HepG2 (cell line): ENCODE data around the gene PSAP. TPM values are rescaled to one million over a fixed set of nuclear protein-coding genes. Genes with fewer than 3 reads are reported as not detected.
A peak's percentile ranks its signal among the peaks of the same experiment; 100 is the strongest.

Experiments
- BORCS8-MEF2B ChIP-seq: sonication (generic); formaldehyde crosslinking; IDR thresholded peaks from 2 replicates; pipeline ENCODE4 v1.8.0; 2022; ENCODE audit warnings: mild to moderate bottlenecking, missing genetic modification reagents
- CHD2 ChIP-seq: IDR thresholded peaks from 2 replicates; pipeline ENCODE4 v1.6.1; 2011; ENCODE audit warnings: low read depth, low read length, improper control_type of control experiment
- ELF1 ChIP-seq: sonication (generic); formaldehyde crosslinking; IDR thresholded peaks from 2 replicates; pipeline ENCODE4 v1.4.0; 2020; ENCODE audit warnings: missing genetic modification reagents
- FOXK1 ChIP-seq: sonication (generic); formaldehyde crosslinking; IDR thresholded peaks from 2 replicates; pipeline ENCODE4 v1.4.0; 2020; ENCODE audit warnings: low read depth, missing genetic modification reagents, borderline replicate concordance
- GABPA ChIP-seq, 2 experiments: IDR thresholded peaks; 2 replicates each; pipeline ENCODE4 v1.6.1; 2011 to 2016; ENCODE audit warnings: low read depth in 2 of 2, low read length in 1 of 2, missing biosample characterization in 1 of 2, missing genetic modification characterization in 1 of 2
- HNF1A ChIP-seq, 2 experiments: sonication (generic) in 1 of 2; formaldehyde crosslinking in 1 of 2; IDR thresholded peaks; 2 replicates each; pipeline versions ENCODE4 v1.4.0 to v1.6.1; 2016 to 2020; ENCODE audit warnings: borderline replicate concordance in 1 of 2, low read depth in 1 of 2, mild to moderate bottlenecking in 1 of 2, missing genetic modification reagents in 1 of 2
- HNRNPH1 ChIP-seq: fragments of 200-400 bp; formaldehyde crosslinking; optimal IDR thresholded peaks from 2 replicates; pipeline ENCODE3; 2017; ENCODE audit warnings: mild to moderate bottlenecking, low read depth, low read length
- KLF16 ChIP-seq, 2 experiments: sonication (generic) in 1 of 2; formaldehyde crosslinking in 1 of 2; IDR thresholded peaks; 2 replicates each; pipeline versions ENCODE4 v1.6.1 to v1.8.0; 2016 to 2023; ENCODE audit warnings: missing genetic modification reagents in 2 of 2, missing compliant biosample characterization in 1 of 2
- MAZ ChIP-seq, 2 experiments: sonication (generic) in 1 of 2; formaldehyde crosslinking in 1 of 2; IDR thresholded peaks; 2 replicates each; pipeline versions ENCODE4 v1.5.0 to v1.6.1; 2012 to 2020; ENCODE audit warnings: low read depth in 2 of 2, mild to moderate bottlenecking in 2 of 2, borderline replicate concordance in 1 of 2, improper control_type of control experiment in 1 of 2, low read length in 1 of 2, missing genetic modification reagents in 1 of 2, moderate library complexity in 1 of 2
- PAWR ChIP-seq: sonication (generic); formaldehyde crosslinking; IDR thresholded peaks from 2 replicates; pipeline ENCODE4 v1.4.0; 2020; ENCODE audit warnings: missing genetic modification reagents, mild to moderate bottlenecking, borderline replicate concordance
- REXO4 ChIP-seq: sonication (generic); formaldehyde crosslinking; IDR thresholded peaks from 2 replicates; pipeline ENCODE4 v1.8.0; 2022; ENCODE audit warnings: missing genetic modification reagents, mild to moderate bottlenecking, borderline replicate concordance
- ZBTB39 ChIP-seq: sonication (generic); formaldehyde crosslinking; IDR thresholded peaks from 2 replicates; pipeline ENCODE4 v1.5.0; 2020; ENCODE audit warnings: missing genetic modification reagents
- ZBTB42 ChIP-seq: sonication (generic); formaldehyde crosslinking; IDR thresholded peaks from 2 replicates; pipeline ENCODE4 v1.5.0; 2020; ENCODE audit warnings: mild to moderate bottlenecking, missing genetic modification reagents
- ZEB1 ChIP-seq: IDR thresholded peaks from 2 replicates; pipeline ENCODE4 v1.6.1; 2012; ENCODE audit warnings: mild to moderate bottlenecking, low read depth, inconsistent platforms; ENCODE audit not compliant: insufficient replicate concordance
- ZGPAT ChIP-seq: IDR thresholded peaks from 2 replicates; pipeline ENCODE4 v1.6.1; 2016; ENCODE audit warnings: mild to moderate bottlenecking
- ZNF564 ChIP-seq: sonication (generic); formaldehyde crosslinking; IDR thresholded peaks from 2 replicates; pipeline ENCODE4 v1.8.1; 2023; ENCODE audit warnings: mild to moderate bottlenecking, missing genetic modification reagents
- polyA plus RNA-seq, 8 experiments: library from polyadenylated mRNA; depleted of rRNA in 3 of 8; stranded (reverse) in 7 of 8; unstranded in 1 of 8; fragments of >200 nt; fragmentation: Illumina TruSeq in 4 of 8; extraction: Trizol in 4 of 8; gene quantifications; 2 replicates each; pipeline versions ENCODE4 v1.2.1 to v1.2.3, GENCODE V29; 2011 to 2016; ENCODE audit warnings: low read depth in 4 of 8, missing spikeins in 1 of 8, mixed read lengths in 1 of 8; ENCODE audit not compliant: insufficient read depth in 1 of 8
- total RNA-seq, 5 experiments: library from RNA; depleted of rRNA; stranded (reverse); fragments of >200 nt; fragmentation: Illumina TruSeq; extraction: Trizol; gene quantifications; 2 replicates each; pipeline ENCODE4 v1.2.3, GENCODE V29; 2016; ENCODE audit warnings: low read depth in 1 of 5

PSAP gene
- total and polyA plus RNA-seq, 2 of the 13 experiments (the other 11 are each of a cell fraction or from before 2014, with no cell fraction given): 323 to 643 TPM

- TF ChIP-seq KLF16 (CRISPR knock-in tag; IDR thresholded peaks at IDR 0.05) (peak in 1 of 2 experiments; percentile 72; a peak in 1 of 4 replicates), REXO4 (no peak), FOXK1 (CRISPR knock-in tag) (peak; percentile 45), ZNF564 (CRISPR knock-in tag) (0 out of 2 replicates have a peak, but pooled peaks have one; percentile 30), CHD2 (no peak), HNF1A (IDR thresholded peaks at IDR 0.05; ENCODE audit: low read depth) (no peak), HNF1A (CRISPR knock-in tag; IDR thresholded peaks at IDR 0.05; ENCODE audit: borderline replicate concordance) (peak; percentile 14; the same call in 1 of the 2 replicates), ZGPAT (CRISPR knock-in tag) (peak; percentile 80), PAWR (CRISPR knock-in tag) (no peak), HNRNPH1 (no peak), ZBTB39 (CRISPR knock-in tag) (no peak), ZEB1 (no peak), ZBTB42 (CRISPR knock-in tag) (no peak), BORCS8-MEF2B (CRISPR knock-in tag) (no peak), MAZ (IDR thresholded peaks at IDR 0.05; ENCODE audit: borderline replicate concordance, low read depth, low read length) (peak; percentile 82; the same call in 1 of the 2 replicates), MAZ (CRISPR knock-in tag; IDR thresholded peaks at IDR 0.05; ENCODE audit: low read depth) (peak; percentile 82), GABPA (IDR thresholded peaks at IDR 0.05; ENCODE audit: low read depth, low read length) (no peak), GABPA (CRISPR knock-in tag; IDR thresholded peaks at IDR 0.05; ENCODE audit: low read depth) (peak; percentile 74), ELF1 (peak; percentile 25; the same call in 1 of the 2 replicates)
Measured at GRCh38 chr10:71850743-71851464, at the start of gene PSAP (continued).
